GM19372 (cell line): ENCODE results near the gene GFER.
"Not testable (repeated sequence)": the region's sequence is repeated elsewhere in the genome, so short reads cannot be mapped to it uniquely, and the experiment has no call there.

ENCODE experiments used
- ATAC-seq: cut with Tn5 transposase; IDR thresholded peaks from one replicate; pipeline ENCODE4 v1.9.1; 2021; ENCODE audit warnings: mild to moderate bottlenecking, low read depth, moderate library complexity; ENCODE audit not compliant: unreplicated experiment

The GFER gene

DNA sequence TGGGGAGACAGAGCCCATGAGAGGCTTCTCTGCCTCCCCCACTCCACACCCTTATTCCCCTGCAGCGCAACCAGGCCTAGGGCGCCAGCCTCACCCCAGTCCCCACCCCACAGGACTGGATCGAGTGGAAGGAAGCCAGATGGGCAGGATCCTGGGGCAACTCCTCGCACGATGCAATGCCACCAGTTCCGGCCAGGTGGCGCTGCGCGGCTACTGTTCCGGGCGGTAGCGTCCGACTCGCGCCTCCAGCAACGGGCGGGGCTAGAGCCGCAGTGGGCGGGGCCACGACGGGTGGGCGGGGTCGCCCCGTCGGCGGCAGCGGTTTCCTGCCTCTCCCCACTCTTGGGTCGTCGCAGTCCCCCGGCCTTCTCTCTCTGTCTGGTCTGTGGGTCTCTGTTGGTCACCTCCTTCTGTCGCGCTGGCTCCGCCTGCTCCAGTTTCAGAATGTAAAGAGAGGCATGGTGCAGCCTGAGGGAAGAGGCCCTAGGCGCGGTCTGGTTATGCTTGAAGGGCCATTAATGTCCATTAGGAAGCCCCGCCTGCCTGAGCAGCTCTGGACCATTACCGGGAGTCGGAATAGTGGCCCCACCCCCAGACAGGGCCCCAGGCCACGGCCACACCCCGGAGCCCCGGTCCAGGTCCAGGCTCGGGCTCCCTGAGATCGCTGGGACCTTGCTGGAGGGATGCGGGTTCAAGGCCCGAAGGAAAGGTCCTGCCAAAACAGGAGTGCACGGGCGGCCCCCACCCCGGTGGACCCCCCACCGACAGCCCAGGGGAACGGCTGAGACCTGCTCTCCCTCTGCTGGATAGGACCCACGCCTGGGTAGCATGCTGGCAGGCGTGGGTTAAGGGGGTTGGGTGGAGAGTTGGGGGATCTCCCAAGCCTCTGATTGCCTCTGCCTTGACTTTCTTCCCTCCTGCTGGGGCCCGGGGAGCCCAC, 39.4 kb downstream of the GFER start:
- ATAC-seq, result peak; percentile 81

DNA sequence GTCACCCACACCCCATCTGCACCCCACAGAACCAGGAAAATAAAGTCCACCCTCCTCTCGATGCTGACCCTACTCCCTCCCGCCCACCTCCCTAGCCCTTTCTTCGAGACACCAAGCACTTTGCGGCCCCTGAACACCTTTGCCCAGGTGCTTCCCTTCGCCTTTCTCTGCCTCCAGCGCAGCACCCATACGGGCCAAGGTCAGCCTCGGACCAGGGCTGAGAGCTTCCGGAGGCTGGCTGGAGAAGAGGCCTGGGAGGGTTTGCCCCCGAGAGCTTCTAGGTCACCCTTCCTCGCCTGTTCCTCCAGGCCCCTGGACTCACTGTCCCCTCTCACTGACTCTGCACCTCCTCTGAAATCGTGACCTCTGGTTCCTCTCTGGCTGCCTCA, 40.0 kb downstream of the GFER start:
- ATAC-seq, result no peak

DNA sequence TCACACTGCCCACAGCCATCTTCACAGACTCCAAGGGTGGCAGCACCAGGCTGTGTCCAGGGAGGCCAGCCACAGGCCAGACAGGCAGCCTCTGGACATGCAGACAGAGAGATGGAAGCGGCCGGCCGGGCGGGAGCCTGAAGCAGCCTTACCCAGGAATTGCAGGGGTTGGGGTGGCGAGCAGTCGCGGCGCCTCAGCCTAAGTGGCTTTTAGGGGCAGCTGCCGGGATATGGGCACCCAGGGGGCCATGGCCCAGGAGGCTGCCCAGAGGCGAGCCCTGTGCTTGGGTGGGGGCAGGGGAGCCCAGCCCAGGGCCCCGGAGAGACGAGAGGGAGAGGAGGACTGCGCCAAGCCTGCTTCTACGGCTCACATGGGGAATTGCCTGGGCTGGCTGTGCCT, 41.3 kb downstream of the GFER start:
- ATAC-seq, result no peak

DNA sequence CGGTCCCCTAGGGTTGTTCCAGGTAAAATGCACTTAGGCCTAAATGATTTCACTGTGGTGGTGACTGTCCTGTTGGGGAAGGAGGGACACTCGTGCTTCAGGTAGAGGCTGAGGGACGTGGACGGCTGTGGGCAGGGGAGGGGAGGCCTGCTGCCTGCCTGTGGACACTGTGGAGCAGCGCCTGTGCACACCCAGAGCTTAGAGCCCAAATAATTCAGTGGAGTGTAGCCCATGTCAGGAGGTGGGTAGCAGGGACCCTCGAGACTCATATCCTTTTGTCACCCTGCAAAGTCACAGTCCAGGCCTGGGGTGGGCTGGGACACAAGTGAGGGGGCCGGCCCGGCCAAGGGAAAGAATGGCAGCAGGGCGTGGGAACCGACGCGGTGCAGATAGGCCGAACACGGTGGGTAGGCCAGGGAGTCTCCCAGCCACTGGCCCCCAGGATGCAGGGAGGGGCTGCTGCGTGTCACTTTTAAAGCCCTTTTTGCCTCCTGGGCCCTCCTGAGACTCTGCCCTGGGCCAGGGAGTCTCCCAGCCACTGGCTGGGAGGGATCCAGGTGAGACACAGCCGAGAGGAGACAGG, 42.0 kb downstream of the GFER start:
- ATAC-seq, result no peak

DNA sequence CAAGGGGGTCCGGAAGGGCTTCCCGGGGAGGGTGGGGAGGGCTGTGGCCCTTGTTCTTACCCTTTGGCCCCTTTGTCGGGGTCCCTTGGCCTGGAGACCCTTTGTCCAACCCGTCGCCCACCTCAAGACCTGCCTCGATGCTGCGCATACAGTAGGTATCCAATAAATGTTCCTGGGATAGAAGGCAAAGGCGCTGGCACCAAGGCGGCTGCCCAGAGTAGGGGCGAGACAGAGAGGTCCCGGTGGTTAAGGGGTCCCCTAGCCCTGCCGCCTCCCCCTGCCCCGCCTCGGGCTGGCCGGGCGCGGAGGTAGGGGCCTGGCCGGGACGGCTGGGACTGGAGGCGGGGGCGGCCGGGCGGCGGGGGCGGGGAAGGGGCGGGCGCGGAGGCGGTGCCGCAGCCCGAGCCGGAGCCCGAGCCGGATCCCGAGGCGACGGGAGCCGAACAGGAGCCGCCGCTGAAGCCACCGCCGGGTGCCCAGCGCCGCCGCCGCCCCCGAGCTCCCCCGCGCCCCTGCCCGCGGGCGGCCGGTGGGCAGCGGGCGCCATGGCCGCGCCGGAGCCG, 42.5 kb downstream of the GFER start, which contains the start of gene NHERF2:
Gene NHERF2 (plus strand): TSS at position 442 of the 563 bp plus-strand sequence. CDS start 104 bp downstream, at position 546.
- no peak for ATAC-seq

DNA sequence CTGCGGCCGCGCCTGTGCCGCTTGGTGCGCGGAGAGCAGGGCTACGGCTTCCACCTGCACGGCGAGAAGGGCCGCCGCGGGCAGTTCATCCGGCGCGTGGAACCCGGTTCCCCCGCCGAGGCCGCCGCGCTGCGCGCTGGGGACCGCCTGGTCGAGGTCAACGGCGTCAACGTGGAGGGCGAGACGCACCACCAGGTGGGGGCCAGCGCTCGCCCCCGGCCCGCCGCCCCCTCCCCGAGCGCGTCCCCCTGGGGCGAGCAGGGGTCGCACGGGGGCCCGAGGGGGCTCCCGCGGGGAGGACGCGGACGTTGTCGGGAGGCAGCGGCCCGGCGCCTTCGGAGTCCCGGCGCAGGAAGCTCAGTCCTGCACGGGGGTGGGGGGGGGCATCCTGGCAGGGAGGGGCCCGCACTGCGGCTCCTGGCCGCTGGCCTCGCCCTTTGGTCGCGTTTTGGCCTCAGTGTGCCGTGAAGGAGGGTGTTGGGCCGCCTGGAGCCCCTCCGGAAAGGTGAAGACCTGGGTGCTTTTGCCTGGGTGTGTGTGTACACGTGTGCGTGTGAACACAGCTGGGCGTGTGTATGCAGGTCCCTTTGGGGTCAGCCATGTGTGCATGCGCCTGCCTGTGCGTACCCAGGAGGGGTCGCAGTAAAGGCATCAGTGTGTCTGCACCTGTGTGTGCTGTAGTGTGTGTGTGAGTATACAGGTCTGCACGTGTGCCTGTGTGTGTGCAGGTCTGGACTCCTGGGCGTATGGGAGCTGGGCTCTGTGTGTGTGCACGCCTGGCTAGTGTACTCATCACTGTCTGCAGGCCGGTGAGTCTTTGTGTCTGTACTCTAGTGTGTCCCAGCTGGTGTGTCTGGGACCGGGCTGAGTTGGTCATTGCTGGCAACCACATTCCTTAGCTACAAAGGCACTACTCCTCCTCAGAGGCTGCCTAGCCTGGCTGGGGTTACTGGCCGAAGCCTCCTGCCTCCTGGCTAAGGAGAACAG, 43.3 kb downstream of the GFER start:
- ATAC-seq, result no peak

DNA sequence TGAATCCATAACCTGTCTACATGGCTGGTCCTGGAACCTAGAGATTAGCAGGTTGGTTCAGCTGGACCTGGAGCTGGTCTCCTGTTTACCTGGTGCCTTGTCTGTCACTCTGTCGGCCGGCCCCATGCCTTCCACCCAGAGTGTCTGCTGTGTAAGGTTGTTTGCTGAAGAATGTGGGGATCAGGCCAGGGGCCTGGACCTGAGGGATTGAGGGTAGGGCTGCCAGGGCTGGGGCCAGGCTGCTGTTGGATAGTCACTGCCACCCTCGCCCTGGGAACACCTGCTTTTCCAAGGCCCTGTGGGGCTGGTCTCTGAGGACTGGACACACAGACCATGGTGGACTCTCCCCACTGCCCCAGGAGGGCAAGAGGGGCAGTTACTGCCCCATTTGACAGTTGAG, 44.2 kb downstream of the GFER start:
- ATAC-seq, result no peak

DNA sequence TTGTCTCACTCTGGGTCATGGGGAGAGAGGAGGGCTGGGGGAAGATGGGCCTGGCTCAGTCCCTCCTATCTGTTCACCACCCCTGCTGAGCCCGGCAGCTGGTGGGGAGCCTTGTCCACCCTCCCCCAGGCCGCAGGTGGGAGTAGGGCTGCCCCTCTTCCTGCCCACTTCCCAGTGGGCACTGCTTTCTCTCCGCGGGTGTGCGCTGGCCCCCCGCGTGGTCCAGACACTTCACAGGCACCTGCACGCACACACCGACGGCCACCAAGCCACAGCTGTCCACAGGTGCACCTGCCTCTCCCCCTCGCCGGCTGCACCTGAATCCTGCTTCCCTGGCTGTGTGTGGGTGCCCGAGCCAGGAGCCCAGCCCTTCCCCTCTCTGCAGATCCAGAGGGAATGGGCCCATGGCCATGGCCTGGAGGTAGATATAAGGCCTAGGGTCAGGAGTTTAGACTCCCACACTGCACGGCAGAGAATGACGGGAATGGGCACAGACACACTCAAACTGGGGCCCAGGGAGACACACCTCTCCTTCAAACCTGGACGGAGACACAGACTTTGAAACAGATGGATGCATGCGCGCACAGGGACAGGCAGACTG, 44.7 kb downstream of the GFER start:
- no peak for ATAC-seq

DNA sequence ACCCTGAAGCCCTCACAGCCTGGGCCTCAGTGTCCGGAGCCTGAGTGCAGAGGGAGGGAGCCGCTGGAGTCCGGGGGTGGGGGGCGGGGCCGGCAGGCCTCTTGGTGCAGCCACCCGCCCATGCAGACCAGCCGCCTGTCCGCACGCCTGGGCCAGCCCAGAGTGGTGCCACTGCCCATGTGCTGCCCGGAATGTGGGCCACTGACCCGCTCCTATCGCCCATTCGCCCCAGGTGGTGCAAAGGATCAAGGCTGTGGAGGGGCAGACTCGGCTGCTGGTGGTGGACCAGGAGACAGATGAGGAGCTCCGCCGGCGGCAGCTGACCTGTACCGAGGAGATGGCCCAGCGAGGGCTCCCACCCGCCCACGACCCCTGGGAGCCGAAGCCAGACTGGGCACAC, 45.4 kb downstream of the GFER start:
- no peak for ATAC-seq

DNA sequence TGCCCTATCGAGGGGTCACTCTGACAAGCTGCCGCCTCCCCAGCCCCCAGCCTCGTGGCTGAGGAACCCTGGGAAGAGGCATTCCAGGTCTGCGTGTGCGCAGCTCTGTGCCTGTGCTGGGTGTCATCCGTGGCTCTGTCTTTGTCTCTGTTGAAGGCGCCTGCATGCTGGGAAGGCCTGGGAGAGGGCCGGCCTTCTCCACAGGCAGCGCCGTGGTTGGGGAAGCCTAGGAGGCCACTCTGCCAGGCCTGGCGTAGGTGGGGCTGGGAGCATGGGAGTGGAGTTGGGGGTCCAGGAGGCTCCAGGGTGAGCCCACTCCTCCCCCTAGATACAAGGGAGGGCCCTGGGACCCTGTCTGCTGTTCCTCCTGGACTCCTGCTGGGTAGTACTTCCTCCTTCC, 46.0 kb downstream of the GFER start:
- ATAC-seq, result no peak

DNA sequence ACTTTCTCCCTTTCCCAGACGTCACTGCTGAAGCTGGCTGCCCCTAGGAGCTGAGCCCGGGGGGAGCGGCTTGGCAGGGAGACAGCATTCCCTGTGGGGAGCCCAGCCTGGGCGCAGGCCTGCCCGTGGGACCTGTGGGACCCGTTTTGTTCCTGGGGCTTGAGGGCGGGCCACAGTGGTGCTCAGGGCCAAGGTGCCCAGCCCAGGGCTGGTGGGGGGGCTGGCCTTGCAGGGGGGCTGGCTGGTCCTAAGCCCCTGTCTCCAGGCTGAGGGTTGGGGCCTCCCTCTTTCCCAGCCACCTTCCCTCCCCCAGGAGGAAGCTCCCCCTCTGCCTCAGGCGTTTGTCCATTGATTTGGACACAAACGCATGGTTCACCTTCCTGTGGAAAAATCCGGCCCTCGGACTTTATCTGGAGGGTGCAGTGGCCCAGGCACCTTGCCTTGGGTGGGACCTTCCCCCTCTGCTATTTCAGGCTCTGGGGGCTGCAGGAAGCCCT, 47.1 kb downstream of the GFER start:
- no peak for ATAC-seq

DNA sequence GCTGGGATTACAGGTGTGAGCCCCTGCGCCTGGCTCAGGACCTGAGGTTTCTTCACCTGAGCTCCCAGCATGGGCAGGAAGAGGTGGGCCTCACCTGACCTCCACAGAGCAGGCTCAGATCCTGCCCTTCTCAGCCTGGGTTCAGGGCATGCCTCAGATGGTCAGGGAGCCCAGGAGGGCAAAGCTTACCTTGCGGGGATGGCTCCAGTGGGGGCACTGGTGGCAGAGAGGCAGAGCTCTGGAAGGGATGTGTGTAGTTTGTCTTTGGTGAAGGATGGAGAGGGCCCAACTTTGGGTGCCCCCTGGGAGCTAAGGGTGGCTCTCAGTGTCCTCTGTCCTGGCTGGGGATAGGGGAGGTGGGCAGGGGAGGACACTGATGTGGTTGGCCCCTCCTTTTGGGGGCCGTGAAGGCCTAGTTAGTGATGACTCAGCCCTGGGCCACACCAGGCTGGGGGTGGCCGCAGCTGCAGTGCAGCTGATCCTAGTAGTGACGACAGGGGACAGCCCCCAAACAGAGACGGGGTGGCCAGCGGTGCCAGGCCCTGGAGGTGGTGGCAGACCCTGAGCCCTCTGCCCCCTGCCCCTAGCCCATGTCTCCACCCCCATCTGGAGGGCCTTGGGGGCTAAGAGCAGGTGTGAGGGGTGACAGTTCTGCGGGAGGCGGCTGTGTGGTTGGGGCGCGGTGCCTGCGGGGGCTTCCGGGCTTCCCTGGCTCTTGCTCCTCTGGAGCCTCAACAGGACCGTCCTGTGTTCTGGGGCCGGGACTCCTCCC, 48.5 kb downstream of the GFER start:
- no peak for ATAC-seq

DNA sequence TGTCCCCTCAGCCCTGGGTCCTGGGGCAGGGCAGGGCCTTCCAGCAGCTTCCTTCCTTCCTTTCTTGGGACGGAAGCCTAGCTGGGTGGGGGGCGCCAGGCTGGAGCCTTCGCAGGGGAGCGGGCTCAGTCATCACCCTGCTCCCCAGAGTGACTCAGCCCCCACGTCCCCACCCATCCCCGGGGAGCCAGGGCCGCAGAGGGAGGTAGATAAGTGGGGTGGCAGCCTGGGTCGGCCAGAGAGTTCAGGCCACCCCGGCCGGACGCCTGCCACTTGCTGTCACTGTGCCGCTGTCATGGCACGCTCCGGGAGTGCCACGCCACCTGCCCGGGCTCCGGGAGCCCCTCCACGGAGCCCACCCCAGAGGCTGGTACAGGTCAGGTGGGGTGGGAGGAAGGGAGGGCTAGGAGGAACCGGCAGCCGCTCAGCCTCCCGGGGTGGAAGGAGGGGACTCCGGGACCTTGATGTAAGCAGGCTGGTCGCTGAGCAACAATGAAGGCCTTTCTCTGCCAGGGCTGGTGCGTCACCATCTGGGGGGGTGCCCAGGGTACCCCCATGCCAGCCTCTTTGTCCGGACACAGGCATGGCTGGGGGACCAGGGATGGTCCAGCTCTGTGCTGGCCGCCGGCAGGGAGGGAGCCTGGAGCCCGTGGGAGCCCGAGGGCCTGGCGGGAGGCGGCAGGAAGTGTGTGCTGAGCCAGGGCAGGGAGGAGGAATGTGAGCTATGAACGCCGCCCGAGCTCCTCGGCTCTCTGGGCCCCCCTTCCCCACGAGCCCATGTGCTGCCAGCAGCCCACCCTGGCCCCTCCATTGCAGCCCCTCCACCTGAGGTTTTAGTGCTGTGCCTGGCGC, 49.3 kb downstream of the GFER start:
- no peak for ATAC-seq

DNA sequence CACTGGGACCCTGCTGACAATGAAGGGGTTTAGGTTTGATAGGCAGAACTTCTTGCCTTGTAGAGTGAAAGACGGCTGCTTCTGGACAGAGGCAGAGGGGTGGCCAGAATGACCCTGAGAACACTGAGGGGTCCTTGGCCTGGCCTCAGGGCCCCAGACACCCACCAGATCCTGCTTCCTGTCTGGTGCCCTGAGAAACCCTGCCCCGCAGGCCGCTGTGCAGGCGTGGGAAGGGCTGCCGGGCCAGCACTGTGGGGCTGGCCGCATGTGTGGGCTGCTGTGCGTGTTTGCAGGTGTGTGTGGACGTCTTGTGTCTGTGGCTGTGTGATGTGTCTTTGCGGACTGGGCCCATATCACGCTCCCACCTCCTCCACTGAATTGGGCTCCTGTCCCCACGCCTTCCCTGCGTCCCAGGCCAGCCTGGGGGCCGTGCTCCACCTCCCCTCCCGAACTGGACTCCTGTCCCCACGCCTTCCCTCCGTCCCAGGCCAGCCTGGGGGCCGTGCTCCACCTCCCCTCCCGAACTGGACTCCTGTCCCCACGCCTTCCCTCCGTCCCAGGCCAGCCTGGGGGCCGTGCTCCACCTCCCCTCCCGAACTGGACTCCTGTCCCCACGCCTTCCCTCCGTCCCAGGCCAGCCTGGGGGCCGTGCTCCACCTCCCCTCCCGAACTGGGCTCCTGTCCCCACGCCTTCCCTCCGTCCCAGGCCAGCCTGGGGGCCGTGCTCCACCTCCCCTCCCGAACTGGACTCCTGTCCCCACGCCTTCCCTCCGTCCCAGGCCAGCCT, 50.1 kb downstream of the GFER start:
- not testable (repeated sequence) for ATAC-seq

DNA sequence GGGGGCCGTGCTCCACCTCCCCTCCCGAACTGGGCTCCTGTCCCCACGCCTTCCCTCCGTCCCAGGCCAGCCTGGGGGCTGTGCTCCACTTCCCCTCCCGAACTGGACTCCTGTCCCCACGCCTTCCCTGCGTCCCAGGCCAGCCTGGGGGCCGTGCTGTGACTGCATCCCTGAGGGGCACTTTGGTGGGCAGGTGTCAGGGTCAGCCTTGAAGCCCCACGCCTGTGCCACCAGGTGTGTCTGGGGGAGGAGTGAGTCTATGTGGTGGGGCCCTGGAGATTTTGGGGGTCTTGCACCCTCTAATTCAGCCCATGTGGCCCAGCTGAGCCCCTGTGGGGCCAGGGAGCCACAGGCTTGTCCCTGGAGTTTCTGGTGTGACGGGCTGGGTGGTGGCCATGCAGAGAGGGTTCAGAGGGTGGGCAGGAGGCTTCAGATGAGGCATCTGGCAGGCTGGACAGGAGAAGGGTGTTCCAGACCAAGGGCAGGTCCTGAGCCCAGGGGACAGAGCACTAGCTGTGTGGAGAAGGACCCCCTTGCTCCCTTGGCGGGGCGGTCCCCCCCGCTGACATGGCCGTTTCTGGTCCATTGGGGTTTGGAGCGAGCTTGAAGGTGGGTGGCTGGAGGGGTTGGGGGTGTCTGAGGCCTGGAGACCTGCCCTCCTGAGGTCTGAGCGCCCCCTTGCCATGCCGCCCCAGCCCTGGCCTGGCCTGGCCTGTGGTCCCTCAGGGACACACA, 50.9 kb downstream of the GFER start:
- no peak for ATAC-seq

DNA sequence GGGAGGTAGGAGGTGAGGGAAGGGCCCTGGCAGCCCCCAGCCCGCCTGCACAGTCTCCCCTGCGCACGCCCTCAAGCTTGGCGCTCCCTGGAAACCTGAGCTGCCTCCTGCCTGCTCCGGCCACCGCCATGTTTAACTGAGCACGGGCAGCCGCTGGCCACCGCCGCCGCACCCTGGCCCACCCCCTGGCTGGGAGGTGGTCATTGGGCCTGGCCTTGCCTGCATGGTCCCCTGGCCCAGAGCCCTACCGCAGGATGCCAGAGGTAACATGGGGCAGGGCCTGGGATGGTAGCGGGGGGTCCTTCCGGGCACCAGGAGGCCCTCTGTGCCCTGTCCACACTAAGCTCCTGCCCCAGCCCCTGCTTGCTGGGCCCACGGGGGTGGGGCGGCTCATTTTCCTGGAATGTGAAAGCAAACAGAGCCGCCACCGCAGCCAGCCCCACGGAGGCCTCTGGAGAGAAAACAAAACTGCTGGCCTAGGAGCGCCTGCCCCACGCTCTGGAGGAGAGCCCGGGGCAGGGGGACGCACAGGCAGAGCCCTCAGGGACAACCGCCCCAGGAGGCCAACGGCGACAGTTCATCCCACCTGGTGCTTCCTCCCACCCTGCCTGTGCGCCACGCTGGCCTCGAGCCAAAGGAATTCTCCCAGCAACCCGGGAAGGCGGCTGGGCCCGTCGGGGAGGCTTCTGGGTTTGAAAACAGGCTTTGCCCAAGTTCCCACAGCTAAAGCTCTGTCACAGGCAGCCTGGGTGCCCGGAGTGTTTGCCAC, 51.6 kb downstream of the GFER start:
- ATAC-seq, result no peak
